GM12865 (cell line): ENCODE data around the gene CDYL.
A peak's percentile ranks its signal among the peaks of the same experiment; 100 is the strongest.

Source experiments
- DNase-seq: peaks from one replicate; pipeline ENCODE4 v3.0.0; 2010; ENCODE audit warnings: low read depth
- H3K4me3 ChIP-seq: 2 replicates; pipeline ENCODE4 v1.5.1; 2011; ENCODE audit warnings: mild to moderate bottlenecking, low read depth, low read length, control low read depth
- TF ChIP-seq, protein P1 (sequence below): IDR thresholded peaks from 2 replicates; pipeline ENCODE4 v1.5.1; 2011; ENCODE audit warnings: low read length, control low read depth, low read depth, inconsistent platforms; ENCODE audit not compliant: insufficient read depth; ENCODE audit errors: missing control alignments

CDYL gene

DNA sequence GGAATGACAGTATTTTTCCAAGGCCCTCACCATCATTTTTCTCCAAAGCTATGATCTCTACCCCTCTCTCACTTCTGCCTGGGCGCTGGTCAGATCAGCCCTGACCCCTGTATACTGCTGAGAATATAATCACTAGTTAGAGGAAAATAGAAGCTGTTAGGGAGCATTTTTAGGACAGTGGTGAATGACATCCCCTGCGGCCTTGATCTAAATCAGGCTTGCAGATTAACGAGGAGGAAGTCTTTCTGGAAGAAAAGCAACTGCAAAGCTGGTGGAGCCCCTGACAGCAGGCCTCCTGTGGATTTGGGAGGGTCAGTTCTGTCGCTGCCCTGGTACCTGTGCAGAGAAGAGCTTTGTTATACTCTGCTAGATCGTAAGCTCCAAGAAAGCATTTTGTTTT is 119.8 kb downstream of the CDYL start:
- no peak overlapping the region for H3K4me3 ChIP-seq
- DNase-seq: no peak
- TF ChIP-seq, protein P1, sequence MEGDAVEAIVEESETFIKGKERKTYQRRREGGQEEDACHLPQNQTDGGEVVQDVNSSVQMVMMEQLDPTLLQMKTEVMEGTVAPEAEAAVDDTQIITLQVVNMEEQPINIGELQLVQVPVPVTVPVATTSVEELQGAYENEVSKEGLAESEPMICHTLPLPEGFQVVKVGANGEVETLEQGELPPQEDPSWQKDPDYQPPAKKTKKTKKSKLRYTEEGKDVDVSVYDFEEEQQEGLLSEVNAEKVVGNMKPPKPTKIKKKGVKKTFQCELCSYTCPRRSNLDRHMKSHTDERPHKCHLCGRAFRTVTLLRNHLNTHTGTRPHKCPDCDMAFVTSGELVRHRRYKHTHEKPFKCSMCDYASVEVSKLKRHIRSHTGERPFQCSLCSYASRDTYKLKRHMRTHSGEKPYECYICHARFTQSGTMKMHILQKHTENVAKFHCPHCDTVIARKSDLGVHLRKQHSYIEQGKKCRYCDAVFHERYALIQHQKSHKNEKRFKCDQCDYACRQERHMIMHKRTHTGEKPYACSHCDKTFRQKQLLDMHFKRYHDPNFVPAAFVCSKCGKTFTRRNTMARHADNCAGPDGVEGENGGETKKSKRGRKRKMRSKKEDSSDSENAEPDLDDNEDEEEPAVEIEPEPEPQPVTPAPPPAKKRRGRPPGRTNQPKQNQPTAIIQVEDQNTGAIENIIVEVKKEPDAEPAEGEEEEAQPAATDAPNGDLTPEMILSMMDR: no peak

DNA sequence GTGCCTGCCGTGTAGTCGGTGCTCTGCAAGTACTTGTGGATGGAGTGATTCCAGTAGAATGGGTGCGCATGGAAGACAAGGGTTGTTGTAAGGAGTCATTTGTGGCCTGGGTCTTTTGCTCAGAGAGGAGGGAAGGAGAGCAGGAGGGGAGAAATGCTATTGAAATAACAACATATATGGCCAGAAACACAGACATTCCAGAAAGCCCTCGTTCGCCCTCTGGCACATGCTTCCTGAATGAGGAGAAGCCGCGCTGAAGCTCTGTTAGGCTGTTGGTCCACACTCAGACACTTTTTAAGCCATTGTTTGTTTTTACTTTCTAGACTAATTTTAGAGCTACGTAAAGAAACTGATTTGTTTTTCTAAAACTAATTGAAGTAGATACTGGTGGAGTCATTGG is 120.2 kb downstream of the CDYL start:
- TF ChIP-seq, protein P1: no peak
- DNase-seq: no peak
- H3K4me3 ChIP-seq: no peak overlapping the region

DNA sequence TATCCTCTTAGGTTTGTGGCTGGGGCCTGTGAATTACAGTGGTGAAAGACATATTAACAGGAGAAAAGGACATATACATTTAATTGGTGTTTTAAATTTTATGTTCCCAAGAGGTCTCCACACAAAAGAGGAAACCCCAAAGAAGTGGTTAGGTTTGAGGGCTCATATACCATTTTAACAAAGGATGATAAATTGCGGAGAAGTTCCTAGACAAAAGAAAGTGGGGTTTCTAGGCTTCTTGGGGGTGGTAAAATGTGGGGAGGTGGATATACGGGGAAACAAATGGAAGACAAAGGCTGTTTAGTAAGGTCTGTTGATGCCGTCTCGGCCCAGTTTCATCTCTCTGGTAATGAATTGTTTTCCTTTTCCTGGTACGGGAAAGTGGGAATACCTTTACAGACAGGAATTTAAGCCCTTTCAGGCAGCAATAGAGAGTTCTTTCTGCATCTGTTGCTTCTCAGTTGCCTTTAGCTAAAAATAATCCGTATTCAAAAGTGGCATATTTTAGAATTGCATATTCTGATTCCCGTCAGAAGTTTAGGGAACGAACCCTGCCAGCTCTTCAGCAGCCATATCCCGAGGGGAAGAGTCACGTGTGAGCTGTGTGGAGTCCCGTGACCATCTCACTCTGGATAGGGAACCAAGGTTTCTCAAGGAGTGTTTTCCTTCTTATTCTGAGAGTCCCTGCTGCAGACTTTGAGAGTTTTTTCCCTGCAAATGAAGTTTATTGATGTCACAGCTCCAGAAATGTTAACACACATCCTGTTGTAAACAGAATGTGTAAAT is 123.2 kb downstream of the CDYL start:
- no peak overlapping the region for H3K4me3 ChIP-seq
- TF ChIP-seq, protein P1: no peak
- no peak for DNase-seq

DNA sequence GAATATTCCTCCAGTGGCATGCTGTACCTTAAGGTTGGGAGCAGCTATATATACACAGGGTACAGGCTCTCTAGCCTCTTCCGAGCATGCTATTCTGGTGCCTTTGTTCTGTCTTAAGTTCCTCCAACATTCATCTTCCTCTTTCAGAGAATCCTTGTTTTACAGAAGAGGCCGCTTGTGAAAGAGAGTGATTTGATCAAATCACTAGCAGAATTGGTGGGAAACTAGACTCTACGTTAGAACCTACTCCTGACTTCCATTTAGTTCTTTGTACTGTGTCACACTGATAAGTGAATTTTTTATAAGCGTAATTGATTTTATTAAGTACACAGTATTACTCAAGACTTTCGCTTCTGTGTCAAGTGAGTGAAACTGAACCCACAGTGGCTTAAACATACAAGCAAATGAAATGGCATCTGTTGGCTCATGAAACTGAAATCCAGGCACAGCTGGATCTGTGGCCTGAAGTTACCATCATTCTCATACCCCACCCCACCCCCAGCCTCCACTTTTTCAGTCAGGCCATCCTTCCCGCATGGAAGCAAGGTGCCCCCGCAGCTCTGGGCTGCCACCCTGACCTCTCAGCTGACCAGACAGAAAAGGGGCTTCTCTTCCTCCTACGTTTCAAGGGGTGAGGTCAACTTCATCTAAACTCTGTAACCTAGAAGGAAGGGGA is 125.3 kb downstream of the CDYL start:
- TF ChIP-seq, protein P1: no peak
- DNase-seq: peak; percentile 90
- no peak overlapping the region for H3K4me3 ChIP-seq

DNA sequence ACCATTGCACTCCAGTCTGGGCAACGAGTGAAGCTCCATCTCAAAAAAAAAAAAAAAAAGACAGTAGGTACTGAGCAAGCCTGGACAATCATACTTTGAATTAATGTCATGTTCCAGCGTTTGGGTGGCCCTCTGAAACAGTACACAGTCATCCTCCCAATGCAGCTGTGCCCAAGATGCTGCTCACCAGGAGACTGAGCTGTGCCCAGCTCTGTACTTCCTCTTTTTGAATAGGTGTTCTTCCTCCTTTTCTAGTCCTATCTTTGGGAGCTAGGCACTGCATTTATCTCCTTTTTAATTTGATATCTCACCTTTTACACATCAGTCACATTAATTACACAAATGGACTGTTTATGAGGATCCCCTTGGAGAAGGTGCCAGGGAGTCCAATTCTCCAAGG is 126.2 kb downstream of the CDYL start:
- no peak overlapping the region for H3K4me3 ChIP-seq
- peak; percentile 30 for DNase-seq
- TF ChIP-seq, protein P1: no peak

DNA sequence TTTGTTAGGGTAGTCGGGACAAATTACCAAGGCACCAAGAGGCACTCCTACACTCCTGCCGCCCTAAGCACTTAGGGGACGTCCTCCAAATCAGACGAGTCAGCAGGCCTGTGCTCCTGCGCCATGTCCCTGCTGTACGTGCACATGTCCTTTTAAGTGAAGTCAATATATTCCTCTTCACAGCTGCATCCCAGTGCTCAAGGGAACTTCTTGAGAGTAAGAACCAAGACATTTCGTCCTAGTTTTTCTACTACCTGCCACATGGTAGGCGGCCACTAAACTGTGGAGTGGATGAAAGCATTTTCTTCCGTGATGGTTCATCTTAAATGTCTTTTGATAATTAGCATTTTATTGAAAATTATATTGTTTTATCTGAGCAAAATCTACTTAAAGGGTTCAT is 126.9 kb downstream of the CDYL start:
- DNase-seq: no peak
- TF ChIP-seq, protein P1: no peak
- H3K4me3 ChIP-seq: no peak overlapping the region
